ENCODE measurements around the gene ARL4D. TPM values are rescaled to one million over a fixed set of nuclear protein-coding genes. Genes with fewer than 3 reads are reported as not detected.

The ARL4D gene
- polyA plus RNA-seq, 1 experiment: 15.0 TPM

DNA sequence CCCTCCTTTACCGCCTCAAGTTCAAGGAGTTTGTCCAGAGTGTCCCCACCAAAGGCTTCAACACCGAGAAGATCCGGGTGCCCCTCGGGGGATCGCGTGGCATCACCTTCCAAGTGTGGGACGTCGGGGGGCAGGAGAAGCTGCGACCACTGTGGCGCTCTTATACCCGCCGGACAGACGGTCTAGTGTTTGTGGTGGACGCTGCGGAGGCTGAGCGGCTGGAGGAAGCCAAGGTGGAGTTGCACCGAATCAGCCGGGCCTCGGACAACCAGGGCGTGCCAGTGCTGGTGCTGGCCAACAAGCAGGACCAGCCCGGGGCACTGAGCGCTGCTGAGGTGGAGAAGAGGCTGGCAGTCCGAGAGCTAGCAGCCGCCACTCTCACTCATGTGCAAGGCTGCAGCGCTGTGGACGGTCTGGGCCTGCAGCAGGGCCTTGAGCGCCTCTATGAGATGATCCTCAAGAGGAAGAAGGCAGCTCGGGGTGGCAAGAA lies 1.1 kb downstream of the ARL4D start:
- DNase-seq (ENCODE audit: low read depth, low spot score): no peak
- Histone ChIP-seq H3K9me3 (ENCODE audit: control insufficient read depth, insufficient read depth, low read length) (no peaks in the 10 kb centered on the region; the same call in 1 of the 2 replicates), H3K27me3 (ENCODE audit: control insufficient read depth, insufficient read depth, low read length) (no peaks in the 10 kb centered on the region), H3K4me3 (ENCODE audit: low read depth, low read length) (peak overlapping the region; percentile 74), H3K27ac (ENCODE audit: low read depth, low read length) (peak overlapping the region; percentile 21)
- TF ChIP-seq, protein P1, sequence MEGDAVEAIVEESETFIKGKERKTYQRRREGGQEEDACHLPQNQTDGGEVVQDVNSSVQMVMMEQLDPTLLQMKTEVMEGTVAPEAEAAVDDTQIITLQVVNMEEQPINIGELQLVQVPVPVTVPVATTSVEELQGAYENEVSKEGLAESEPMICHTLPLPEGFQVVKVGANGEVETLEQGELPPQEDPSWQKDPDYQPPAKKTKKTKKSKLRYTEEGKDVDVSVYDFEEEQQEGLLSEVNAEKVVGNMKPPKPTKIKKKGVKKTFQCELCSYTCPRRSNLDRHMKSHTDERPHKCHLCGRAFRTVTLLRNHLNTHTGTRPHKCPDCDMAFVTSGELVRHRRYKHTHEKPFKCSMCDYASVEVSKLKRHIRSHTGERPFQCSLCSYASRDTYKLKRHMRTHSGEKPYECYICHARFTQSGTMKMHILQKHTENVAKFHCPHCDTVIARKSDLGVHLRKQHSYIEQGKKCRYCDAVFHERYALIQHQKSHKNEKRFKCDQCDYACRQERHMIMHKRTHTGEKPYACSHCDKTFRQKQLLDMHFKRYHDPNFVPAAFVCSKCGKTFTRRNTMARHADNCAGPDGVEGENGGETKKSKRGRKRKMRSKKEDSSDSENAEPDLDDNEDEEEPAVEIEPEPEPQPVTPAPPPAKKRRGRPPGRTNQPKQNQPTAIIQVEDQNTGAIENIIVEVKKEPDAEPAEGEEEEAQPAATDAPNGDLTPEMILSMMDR (IDR thresholded peaks at IDR 0.05; ENCODE audit: low read depth, low read length): no peak
- POLR2A ChIA-PET: interaction anchor here (0.6 to 2.6 kb wide), 12 partner anchors 8 to 670 kb away, joined by 4 to 36 read pairs (median 12); partner anchors contain the start of gene DHX8
- CTCF ChIA-PET: interaction anchor here (14.5 kb wide), 1 partner anchor 85 kb away, joined by 395 read pairs; the partner anchor contains the start of gene DHX8

DNA sequence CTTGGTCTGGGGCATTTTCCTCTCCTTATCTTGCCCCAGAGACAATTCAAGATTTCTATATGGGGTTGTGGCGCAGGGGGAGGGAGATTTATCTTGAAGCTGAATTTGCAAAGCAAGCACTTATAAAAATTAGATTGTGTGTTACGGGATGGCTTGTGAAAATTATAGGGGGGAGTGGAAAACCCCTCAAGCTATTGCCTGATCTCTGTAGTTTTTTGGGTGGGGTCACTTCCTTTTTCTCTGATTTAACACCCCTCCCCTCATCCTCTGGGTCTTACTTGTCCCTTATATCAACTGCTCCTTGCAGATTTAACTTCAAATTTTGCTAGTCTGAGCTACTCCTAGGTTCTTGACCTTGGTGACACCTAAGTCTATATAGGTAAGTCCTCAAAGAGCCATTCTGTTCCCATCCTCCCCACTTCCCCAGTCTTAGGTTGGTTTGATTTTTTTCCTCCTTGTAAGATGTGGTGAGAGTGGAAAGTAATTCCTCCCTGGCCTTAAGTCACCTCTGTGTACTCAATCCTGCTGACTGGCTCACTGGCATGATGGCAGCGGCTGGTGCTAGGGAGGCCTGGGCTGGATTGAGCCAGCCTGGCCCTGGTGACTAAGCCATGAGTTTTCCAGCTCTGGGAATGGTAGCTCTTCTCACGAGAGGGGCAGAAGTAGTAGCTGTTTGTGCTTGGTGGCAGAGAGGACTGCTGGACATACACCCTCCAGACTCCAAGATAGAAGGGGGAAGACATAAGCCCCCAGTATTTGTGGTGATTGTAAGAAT lies 2.3 kb downstream of the ARL4D start:
- Histone ChIP-seq H3K27ac (ENCODE audit: low read depth, low read length) (peak overlapping the region; percentile 52), H3K9me3 (ENCODE audit: control insufficient read depth, insufficient read depth, low read length) (no peaks in the 10 kb centered on the region; the same call in 1 of the 2 replicates), H3K4me3 (ENCODE audit: low read depth, low read length) (peak overlapping the region; percentile 74), H3K27me3 (ENCODE audit: control insufficient read depth, insufficient read depth, low read length) (no peaks in the 10 kb centered on the region)
- TF ChIP-seq, protein P1 (IDR thresholded peaks at IDR 0.05; ENCODE audit: low read depth, low read length): no peak
- ChIA-PET POLR2A (interaction anchor here (0.5 to 1.4 kb wide), 7 partner anchors 15 to 82 kb away, joined by 3 to 10 read pairs (median 5); partner anchors contain the start of gene DHX8), CTCF (interaction anchor here (14.5 kb wide), 1 partner anchor 83 kb away, joined by 395 read pairs; the partner anchor contains the start of gene DHX8)
- peak; percentile 43 for DNase-seq (ENCODE audit: low read depth, low spot score)

DNA sequence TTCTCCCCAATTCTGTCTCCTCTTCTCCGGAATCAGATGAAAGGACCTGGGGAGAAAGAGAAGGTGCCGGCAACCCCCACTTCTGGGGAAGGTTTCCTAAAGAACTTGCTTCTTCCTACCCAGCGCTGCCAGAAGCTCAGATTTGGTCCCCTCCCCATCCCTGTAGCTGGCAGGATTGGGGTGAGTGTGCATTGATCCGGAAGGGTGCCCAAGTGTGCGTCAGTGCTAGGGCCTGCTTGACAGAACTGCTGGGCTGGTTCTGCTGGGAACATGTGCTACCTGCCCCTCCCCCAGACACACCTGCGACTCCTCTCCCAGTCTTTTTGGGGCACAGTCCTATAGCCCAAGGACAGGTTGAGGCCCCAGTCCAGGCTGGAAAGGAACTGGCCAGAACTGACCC lies 3.3 kb downstream of the ARL4D start:
- TF ChIP-seq, protein P1 (IDR thresholded peaks at IDR 0.05; ENCODE audit: low read depth, low read length): no peak
- DNase-seq (ENCODE audit: low read depth, low spot score): no peak
- H3K4me3 ChIP-seq (ENCODE audit: low read depth, low read length): no peak overlapping the region
- H3K27me3 ChIP-seq (ENCODE audit: control insufficient read depth, insufficient read depth, low read length): no peaks in the 10 kb centered on the region
- ChIA-PET POLR2A (interaction anchor here (0.8 kb wide), 1 partner anchor 14 kb away, joined by 3 read pairs; no protein-coding TSS in a partner anchor), CTCF (interaction anchor here (14.5 kb wide), 1 partner anchor 83 kb away, joined by 395 read pairs; the partner anchor contains the start of gene DHX8)
- H3K9me3 ChIP-seq (ENCODE audit: control insufficient read depth, insufficient read depth, low read length): no peaks in the 10 kb centered on the region; the same call in 1 of the 2 replicates
- no peak overlapping the region for H3K27ac ChIP-seq (ENCODE audit: low read depth, low read length)

DNA sequence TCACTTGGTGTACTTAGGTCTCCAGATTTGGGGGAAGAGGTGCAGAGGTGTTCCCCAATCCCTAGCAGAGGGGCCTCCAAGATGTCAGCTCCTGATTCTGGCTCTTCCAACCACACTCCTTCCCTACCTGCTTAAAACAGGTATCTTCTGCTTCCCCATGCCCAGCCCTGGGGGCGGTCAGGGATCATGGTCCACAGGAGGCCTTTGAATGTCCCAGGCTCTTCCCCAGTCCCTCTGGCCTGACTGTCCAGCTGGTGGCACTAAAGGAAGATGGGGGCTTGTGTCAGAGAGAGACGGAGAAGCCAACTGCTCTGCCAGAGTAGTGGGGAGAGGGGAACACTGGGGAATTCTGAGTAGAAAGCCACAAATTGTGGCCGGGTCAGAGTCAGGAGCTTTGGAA lies 3.8 kb downstream of the ARL4D start:
- H3K9me3 ChIP-seq (ENCODE audit: control insufficient read depth, insufficient read depth, low read length): no peaks in the 10 kb centered on the region; the same call in 1 of the 2 replicates
- no peak overlapping the region for H3K4me3 ChIP-seq (ENCODE audit: low read depth, low read length)
- no peaks in the 10 kb centered on the region for H3K27me3 ChIP-seq (ENCODE audit: control insufficient read depth, insufficient read depth, low read length)
- no peak for DNase-seq (ENCODE audit: low read depth, low spot score)
- ChIA-PET CTCF (interaction anchor here (1.1 to 14.5 kb wide), 2 partner anchors 8 to 82 kb away, joined by 6 to 395 read pairs; partner anchors contain the start of gene DHX8), POLR2A (interaction anchor here (1.0 kb wide), 1 partner anchor 35 kb away, joined by 4 read pairs; no protein-coding TSS in a partner anchor)
- TF ChIP-seq, protein P1 (IDR thresholded peaks at IDR 0.05; ENCODE audit: low read depth, low read length): no peak
- no peak overlapping the region for H3K27ac ChIP-seq (ENCODE audit: low read depth, low read length)
